HG02759 (cell line): ENCODE measurements around the gene MYO1B.

Experiments used
- ATAC-seq: cut with Tn5 transposase; IDR thresholded peaks from one replicate; pipeline ENCODE4 v1.9.1; 2021; ENCODE audit warnings: mild to moderate bottlenecking, moderate library complexity; ENCODE audit not compliant: unreplicated experiment

MYO1B gene

GRCh38 chr2:191351921-191352320, 106.7 kb downstream of the MYO1B start:
- ATAC-seq, result no peak

DNA sequence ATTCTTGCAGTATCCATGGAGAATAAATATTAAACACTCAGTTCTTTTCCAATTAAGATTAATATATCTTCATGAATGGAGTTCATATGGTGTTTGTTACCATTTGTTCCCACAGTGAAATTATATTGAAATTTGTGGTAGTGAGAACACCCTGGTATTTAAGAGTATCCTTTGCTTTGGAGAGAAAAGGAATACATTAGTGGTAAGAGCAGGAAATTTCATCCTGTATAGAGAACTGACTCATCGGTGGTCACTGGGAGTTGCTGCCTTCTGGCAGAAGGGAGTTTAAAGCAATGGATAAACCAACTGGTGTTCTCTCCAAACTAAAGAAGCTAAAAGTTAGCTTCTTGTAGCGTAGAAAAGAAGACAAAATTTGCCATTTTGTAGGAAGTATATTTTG, 107.3 kb downstream of the MYO1B start:
- no peak for ATAC-seq

DNA sequence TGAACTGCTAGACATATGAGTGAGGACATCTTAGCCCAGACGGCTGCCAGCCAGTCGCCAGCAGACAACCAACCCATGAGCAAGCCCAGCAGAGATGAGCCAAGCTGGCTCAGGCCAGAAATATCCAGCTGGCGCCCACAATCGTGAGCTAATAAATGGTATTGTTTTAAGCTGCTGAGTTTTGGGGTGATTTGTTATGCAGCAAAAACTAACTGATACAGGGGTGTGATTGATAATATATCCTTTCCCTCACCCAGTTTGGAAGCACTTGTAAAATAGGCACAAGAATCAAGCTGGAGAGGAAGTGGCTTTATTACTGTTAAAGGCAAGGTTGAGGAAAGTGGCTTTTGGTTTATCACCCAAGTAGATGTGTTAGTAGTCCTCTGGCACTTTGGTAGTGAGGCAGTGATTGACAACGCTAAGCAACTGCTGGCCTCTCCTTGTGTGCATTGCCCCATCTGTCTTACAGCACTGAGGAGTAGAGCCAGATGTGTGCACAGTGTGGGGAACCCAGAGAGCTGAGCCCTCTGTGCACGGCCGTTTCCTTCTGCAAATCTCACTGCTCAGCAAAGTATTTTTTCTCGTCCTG, 110.1 kb downstream of the MYO1B start:
- ATAC-seq, result no peak

DNA sequence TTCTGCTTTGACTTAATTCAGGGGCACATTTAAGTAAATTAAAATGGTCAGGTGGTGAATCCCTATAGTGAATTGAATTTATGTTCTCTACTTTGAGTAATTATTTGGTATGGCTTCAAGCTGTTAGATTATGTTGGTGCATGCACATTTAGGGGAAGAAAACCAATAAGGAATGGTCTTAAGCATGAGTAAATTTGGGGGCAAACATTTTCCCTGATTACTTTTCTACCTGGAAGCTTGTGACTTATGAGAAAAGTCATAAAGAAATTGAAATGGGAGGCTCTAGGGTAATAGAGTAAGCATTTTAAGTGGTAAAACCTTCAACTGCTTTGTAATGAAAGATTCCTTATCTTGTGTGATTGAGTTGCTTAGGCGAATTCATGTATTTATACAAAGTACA, 112.5 kb downstream of the MYO1B start:
- no peak for ATAC-seq

DNA sequence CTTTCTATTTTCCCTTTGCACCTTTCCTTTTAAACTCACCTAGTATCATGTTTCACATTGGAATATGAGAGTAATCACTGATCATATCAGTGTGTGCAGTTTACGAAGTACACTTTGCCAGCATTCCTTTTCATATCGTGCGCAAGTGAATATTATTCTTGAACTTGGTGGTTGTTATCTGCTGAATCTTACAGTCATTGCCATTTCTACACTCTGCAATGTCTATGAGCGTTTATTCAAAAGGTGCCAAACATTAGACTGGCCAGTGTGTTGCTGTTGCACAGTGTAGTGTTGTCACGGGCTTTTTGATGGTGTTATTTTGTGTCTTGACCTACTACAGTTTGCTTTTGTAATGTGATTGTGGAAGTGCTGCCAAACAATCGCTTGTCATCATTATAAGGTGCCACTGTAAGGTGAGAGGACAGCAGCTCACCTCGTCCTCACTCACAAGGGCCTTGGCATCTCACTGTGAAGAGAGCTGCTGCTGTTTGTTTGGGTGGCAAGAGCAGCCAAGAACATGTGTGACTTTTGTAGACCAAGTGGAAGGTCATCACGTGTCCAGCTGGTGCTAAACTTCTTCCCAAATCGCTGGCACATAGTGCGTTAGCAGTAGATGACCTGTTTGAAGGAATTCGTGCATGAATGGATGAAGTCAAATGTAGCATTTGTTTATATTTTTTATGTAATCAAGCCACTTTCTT, 113.3 kb downstream of the MYO1B start:
- ATAC-seq, result no peak

DNA sequence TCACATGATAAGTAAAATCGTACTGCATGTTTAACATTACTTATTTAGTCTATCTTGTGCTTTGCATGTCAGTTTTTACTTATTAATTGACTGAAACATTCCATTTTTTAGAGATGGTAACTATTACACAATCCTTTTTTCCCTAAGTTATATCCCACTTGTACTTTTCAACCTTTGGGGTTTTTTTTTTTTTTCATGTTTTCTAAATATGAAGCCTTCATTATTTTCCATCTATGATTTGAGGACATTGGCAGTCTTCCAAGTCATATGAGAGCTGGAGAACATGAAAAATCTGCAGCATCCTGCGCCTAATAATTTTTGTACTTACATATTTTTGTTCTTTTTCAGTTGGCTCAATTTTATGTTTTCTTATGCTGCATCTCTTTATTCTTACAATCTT, 113.9 kb downstream of the MYO1B start:
- ATAC-seq, result no peak

DNA sequence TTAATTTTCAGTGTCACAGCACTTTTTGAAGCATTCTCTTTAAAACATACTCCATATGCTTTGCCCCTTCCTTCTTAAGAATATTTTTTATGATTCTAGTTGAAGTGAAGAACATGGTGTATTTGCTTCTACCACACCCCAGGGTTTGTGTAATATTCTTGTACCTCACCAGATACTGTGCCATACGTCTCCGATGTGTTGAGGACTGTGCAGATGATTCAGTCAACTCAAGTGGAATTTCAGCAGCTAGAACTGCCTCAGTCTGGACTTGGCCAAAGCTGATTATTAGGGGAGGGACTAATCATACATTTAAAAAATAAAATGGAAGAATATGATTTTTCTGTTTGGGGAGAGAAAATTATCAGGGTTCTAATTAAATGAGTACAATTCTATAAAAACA, 115.7 kb downstream of the MYO1B start:
- no peak for ATAC-seq

DNA sequence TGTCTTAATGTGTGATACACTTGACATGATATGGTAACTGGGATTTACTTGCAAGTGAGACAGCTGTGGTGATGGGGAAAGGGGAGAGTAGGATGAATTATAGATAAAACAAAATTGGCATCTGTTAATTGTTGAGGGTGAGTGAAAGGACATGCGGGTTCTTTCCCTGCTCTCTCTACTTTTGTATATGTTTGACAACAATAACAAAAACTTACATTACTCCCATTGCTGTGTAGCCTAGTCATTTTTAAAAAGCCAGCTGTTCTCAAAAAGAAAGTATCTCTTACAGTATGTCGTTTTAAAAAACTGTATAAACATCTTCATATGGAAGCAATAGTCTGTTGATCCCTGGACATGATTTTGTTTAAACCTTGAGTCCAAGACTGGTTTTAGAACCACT, 117.6 kb downstream of the MYO1B start:
- ATAC-seq, result no peak

- no peak for ATAC-seq
Observed at GRCh38 chr2:191363267-191363666, 118.1 kb downstream of the MYO1B start.

- ATAC-seq, result no peak
Observed at GRCh38 chr2:191365089-191365488, 119.9 kb downstream of the MYO1B start.

- no peak for ATAC-seq
Observed at GRCh38 chr2:191366199-191366598, 121.0 kb downstream of the MYO1B start.

DNA sequence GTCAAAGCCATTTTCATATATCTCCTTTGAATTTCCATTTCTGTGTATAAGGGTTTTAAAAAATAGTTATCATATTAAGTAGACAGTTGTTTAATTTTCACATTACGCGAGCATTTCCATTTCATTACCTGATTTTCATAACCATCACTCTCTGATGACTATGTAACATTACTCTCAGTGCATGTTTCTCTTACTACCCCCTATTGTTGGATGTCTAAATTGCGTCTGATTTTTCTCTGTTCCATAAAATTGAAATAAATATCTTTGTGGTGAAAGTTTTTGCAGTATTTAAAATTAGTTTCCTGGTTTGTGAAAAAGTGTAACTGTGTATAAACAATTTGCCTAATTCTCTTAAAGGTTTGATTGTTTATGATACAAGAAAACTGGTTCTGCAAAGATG, 123.8 kb downstream of the MYO1B start:
- no peak for ATAC-seq

- ATAC-seq, result no peak
Observed at GRCh38 chr2:191374366-191374765, 129.2 kb downstream of the MYO1B start.

DNA sequence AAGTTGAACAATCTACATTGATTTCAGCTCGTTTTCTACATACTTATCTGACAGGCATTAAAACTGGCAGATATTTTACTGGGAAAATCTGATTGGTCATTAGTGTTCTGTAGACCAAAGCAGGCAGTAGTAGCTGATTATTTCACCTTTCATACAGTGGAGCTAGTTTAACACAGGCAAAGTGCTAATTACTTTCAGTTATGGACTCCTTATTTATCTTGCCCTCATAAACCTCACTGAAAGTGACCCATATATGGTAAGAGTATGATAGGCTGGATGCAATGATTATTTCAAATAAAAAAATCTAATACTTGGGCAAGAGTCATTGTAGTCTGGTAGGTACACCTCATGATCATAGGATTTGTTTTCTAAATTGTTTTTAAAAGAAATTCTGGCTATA, 129.7 kb downstream of the MYO1B start:
- no peak for ATAC-seq

DNA sequence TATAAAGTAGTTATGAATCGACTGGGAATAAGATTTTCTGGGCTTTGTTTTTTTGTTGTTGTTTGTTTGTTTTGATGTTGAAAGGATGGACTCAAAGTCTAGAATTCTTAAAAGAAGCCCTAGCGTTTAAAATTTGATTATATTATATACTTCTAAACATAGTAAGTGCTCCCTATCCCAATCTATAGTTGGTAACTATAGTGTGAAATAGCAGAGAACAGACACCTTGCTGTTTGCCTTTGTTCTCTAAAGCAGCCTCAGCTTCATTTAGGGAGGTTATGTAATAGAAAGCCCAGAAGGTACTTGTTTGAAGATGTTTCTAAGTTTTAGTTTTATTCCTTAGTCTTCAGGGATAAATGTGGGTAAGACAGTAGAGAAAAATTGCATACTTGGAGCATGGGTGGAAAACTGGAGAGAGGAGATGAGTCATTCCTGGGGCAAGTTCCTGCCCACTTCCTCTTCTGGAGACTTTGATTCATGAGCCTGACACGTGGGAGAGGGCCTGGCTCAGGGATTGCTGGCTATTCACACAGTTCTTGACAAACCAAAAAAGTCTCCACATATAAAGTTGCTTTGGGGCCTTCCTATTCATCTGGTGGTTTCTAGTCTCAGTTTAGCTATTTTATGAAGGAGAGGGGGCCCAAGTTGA, 131.9 kb downstream of the MYO1B start:
- ATAC-seq, result peak; percentile 88

DNA sequence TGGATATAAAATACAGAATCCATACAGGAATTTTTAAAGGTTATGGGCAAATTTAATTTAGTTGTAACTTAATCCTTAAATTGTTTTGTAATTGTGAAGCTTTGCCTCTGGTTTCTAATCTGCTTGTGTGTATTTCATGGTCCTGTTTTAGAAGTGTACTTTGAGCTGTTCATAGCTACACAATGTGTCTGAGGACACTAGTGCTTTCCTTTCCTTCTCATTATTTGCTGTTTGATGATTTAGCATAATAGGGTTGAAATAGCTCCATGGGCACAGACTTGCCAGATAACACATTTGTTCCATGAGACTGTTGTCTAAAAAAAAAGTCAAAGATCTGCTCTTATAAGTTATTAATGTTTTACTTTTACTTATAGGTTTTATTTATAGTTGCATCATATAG, 134.2 kb downstream of the MYO1B start:
- ATAC-seq, result no peak

- no peak for ATAC-seq
Observed at GRCh38 chr2:191382801-191383200, 137.6 kb downstream of the MYO1B start.

DNA sequence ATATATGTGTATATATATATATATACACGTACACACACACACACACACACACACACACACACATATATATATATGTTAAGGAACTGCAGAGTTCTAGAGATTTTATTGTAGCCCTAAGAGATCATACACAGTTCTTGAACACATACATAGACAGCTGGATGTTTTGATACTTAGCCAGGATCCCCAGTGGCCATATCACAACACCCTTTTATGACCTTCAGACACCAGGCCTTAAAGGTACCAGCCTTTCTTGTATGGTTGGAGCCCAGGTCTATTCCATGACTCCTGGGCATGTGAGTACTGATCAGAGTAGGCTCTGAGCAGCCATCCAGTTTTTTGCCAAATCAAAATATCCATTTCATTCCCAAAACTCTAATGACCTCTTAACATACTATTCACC, 138.3 kb downstream of the MYO1B start:
- ATAC-seq, result no peak

DNA sequence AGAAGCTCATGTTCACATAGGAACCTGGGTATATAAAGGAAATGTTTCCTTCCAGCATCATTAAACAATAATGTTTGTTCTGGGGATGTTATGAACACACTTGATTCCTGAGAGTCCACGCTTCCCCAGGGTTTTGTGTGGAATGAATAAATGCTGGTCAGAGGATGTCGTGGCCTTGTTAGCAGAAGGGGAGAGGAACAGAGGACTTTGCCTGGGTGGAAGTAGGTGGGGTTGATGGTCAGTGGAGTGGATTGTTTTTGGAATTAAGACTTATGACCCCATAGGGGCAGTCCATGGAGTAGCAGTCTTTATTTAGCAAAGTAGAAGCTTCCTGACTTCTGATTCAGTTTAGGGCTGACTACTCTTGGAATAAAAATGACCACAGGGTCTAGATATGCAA, 139.6 kb downstream of the MYO1B start:
- no peak for ATAC-seq

DNA sequence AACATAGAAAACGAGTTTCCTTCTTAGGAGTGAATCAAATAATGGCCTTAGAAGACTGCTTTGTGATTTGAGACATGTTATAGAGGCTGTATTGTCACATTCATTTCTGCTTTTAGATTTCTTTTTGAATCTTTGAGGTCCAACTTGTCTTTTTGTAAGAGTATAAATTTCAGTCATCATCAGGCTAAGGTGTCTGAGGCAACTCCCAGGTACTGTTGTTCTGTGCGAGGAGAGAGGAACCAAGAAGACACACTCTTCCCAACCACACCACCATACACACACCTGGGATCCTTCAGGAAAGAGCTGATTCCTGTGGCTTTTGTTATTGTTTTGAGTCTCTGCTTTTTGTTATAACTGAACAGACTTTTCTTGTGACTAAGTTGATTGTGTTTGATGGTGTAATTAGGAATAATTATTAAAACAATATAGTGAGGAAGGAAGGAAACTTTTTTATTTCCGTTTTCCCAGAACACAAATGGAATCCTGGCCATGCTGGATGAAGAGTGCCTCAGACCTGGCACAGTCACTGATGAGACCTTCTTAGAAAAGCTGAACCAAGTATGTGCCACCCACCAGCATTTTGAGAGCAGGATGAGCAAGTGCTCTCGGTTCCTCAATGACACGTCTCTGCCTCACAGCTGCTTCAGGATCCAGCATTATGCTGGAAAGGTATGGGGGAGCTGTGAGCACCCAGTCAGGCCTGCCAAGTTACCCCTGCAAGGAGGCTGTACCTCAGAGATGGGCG, 140.4 kb downstream of the MYO1B start:
- ATAC-seq, result no peak

- ATAC-seq, result no peak
Observed at GRCh38 chr2:191386938-191387536, 141.8 kb downstream of the MYO1B start.
